ENCODE results near the gene ISCA1.

GRCh38 chr9:86242071-86242470 is 40.3 kb downstream of the ISCA1 start:
- no peak for TF ChIP-seq POLR2AphosphoS5 (IDR thresholded peaks at IDR 0.05; ENCODE audit: low read depth, low read length)
- no peak for TF ChIP-seq POLR2A (IDR thresholded peaks at IDR 0.05; ENCODE audit: low read depth, low read length)
- TF ChIP-seq TAF1 (IDR thresholded peaks at IDR 0.05; ENCODE audit: low read depth, low read length): no peak
- TF ChIP-seq SPI1 (IDR thresholded peaks at IDR 0.05; ENCODE audit: low read depth, low read length): no peak
- no peak for TF ChIP-seq PAX5 (IDR thresholded peaks at IDR 0.05; ENCODE audit: insufficient read depth, low read length, severe bottlenecking)
